ENCODE results near the gene ADAMTS2. TPM values are rescaled to one million over a fixed set of nuclear protein-coding genes. Genes with fewer than 3 reads are reported as not detected.
"Not testable (repeated sequence)": the region's sequence is repeated elsewhere in the genome, so short reads cannot be mapped to it uniquely, and the experiment has no call there.

The ADAMTS2 gene
- total RNA-seq, 1 donor from 2014 or later, result 7.7 TPM

GRCh38 chr5:179218943-179219330 is 126.3 kb downstream of the ADAMTS2 start:
- H3K9me3 Mint-ChIP-seq, result peaks cover 10% of the 10 kb centered on the region
- H3K4me1 Mint-ChIP-seq (ENCODE audit: unreplicated experiment), result peaks cover 6% of the 10 kb centered on the region
- H3K4me3 Mint-ChIP-seq, result no peak overlapping the region
- peaks cover 7% of the 10 kb centered on the region for H3K36me3 Mint-ChIP-seq
- no peak for DNase-seq (ENCODE audit: extremely low spot score, unreplicated experiment)
- H3K27ac Mint-ChIP-seq, result no peak overlapping the region
- peaks cover 5% of the 10 kb centered on the region for H3K27me3 Mint-ChIP-seq
- no peak for TF ChIP-seq CTCF (conservative IDR thresholded peaks at IDR 0.05)

GRCh38 chr5:179217956-179218942 is 127.0 kb downstream of the ADAMTS2 start:
- no peak for DNase-seq (ENCODE audit: extremely low spot score, unreplicated experiment)
- Mint-ChIP-seq H3K27me3 (peaks cover 4% of the 10 kb centered on the region), H3K9me3 (peaks cover 4% of the 10 kb centered on the region), H3K4me1 (ENCODE audit: unreplicated experiment) (peaks cover 6% of the 10 kb centered on the region), H3K36me3 (peaks cover 4% of the 10 kb centered on the region), H3K4me3 (no peak overlapping the region), H3K27ac (no peak overlapping the region)
- no peak for TF ChIP-seq CTCF (conservative IDR thresholded peaks at IDR 0.05)

- Mint-ChIP-seq H3K27ac (no peak overlapping the region), H3K4me1 (ENCODE audit: unreplicated experiment) (peaks cover 6% of the 10 kb centered on the region), H3K4me3 (no peak overlapping the region), H3K36me3 (no peaks in the 10 kb centered on the region), H3K9me3 (no peaks in the 10 kb centered on the region), H3K27me3 (no peaks in the 10 kb centered on the region)
- TF ChIP-seq CTCF (conservative IDR thresholded peaks at IDR 0.05), result no peak
- no peak for DNase-seq (ENCODE audit: extremely low spot score, unreplicated experiment)
Observed at GRCh38 chr5:179217356-179217755, 127.9 kb downstream of the ADAMTS2 start.

GRCh38 chr5:179216381-179216780 is 128.9 kb downstream of the ADAMTS2 start:
- H3K36me3 Mint-ChIP-seq; H3K4me1 Mint-ChIP-seq (ENCODE audit: unreplicated experiment); H3K27ac Mint-ChIP-seq; DNase-seq (ENCODE audit: extremely low spot score, unreplicated experiment); H3K9me3 Mint-ChIP-seq; H3K4me3 Mint-ChIP-seq; H3K27me3 Mint-ChIP-seq: not testable (repeated sequence)

GRCh38 chr5:179215576-179215975 is 129.7 kb downstream of the ADAMTS2 start:
- DNase-seq (ENCODE audit: extremely low spot score, unreplicated experiment), result no peak
- no peak for TF ChIP-seq CTCF (conservative IDR thresholded peaks at IDR 0.05)
- Mint-ChIP-seq H3K4me3 (no peak overlapping the region), H3K9me3 (no peaks in the 10 kb centered on the region), H3K27ac (no peak overlapping the region), H3K27me3 (no peaks in the 10 kb centered on the region), H3K36me3 (no peaks in the 10 kb centered on the region), H3K4me1 (ENCODE audit: unreplicated experiment) (peaks cover 6% of the 10 kb centered on the region)

- no peak for DNase-seq (ENCODE audit: extremely low spot score, unreplicated experiment)
- no peak for TF ChIP-seq CTCF (conservative IDR thresholded peaks at IDR 0.05)
- H3K4me1 Mint-ChIP-seq (ENCODE audit: unreplicated experiment), result peaks cover 6% of the 10 kb centered on the region
- no peak overlapping the region for H3K27ac Mint-ChIP-seq
- H3K36me3 Mint-ChIP-seq, result no peaks in the 10 kb centered on the region
- no peak overlapping the region for H3K4me3 Mint-ChIP-seq
- H3K27me3 Mint-ChIP-seq, result no peaks in the 10 kb centered on the region
- H3K9me3 Mint-ChIP-seq, result no peaks in the 10 kb centered on the region
Observed at GRCh38 chr5:179214678-179215077, 130.6 kb downstream of the ADAMTS2 start.
